PFSK-1 (cell line): ENCODE measurements around the gene MYOM3.

Experiments
- FOXP2 ChIP-seq: optimal IDR thresholded peaks from 2 replicates; pipeline ENCODE3; 2011; ENCODE audit warnings: borderline replicate concordance, control low read depth, inconsistent platforms; ENCODE audit not compliant: insufficient read depth; ENCODE audit errors: extremely low read length, extremely low read depth
- POLR2AphosphoS5 ChIP-seq: IDR thresholded peaks from 2 replicates; pipeline ENCODE4 v1.6.1; 2012; ENCODE audit warnings: low read depth, mild to moderate bottlenecking, control low read depth, low read length, moderate library complexity
- TF ChIP-seq, protein P1 (sequence below), 2 experiments: IDR thresholded peaks; 2 replicates each; pipeline versions ENCODE4 v1.6.1 to v1.8.0; 2011 to 2012; ENCODE audit warnings: low read depth in 2 of 2, low read length in 2 of 2, control low read depth in 1 of 2, inconsistent platforms in 1 of 2, mild to moderate bottlenecking in 1 of 2, moderate library complexity in 1 of 2; ENCODE audit not compliant: insufficient read depth in 1 of 2

DNA sequence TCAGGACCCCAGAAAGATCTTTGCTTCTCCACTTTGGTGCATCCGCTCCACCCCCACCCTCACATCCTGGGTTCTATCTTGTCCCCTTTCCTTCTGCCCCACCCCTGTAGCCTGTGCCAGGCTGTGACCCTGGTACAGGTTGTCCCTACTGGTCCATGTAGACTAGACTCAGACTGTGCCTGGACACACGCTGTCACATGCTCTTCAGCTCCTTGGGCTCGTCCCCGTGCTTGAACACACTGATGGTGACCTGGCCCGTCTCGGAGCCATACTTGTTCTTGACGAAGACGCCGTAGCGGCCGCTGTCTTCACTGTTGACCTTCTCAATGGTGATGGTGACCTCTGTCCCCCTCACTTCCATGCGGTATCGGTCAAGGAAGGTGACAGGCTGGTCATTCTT is 54.8 kb downstream of the MYOM3 start:
- TF ChIP-seq, protein P1, sequence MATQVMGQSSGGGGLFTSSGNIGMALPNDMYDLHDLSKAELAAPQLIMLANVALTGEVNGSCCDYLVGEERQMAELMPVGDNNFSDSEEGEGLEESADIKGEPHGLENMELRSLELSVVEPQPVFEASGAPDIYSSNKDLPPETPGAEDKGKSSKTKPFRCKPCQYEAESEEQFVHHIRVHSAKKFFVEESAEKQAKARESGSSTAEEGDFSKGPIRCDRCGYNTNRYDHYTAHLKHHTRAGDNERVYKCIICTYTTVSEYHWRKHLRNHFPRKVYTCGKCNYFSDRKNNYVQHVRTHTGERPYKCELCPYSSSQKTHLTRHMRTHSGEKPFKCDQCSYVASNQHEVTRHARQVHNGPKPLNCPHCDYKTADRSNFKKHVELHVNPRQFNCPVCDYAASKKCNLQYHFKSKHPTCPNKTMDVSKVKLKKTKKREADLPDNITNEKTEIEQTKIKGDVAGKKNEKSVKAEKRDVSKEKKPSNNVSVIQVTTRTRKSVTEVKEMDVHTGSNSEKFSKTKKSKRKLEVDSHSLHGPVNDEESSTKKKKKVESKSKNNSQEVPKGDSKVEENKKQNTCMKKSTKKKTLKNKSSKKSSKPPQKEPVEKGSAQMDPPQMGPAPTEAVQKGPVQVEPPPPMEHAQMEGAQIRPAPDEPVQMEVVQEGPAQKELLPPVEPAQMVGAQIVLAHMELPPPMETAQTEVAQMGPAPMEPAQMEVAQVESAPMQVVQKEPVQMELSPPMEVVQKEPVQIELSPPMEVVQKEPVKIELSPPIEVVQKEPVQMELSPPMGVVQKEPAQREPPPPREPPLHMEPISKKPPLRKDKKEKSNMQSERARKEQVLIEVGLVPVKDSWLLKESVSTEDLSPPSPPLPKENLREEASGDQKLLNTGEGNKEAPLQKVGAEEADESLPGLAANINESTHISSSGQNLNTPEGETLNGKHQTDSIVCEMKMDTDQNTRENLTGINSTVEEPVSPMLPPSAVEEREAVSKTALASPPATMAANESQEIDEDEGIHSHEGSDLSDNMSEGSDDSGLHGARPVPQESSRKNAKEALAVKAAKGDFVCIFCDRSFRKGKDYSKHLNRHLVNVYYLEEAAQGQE (IDR thresholded peaks at IDR 0.05; ENCODE audit: insufficient read depth in 1 of 2, low read depth in 2 of 2, low read length in 2 of 2), result no peak
- no peak for TF ChIP-seq FOXP2
- no peak for TF ChIP-seq POLR2AphosphoS5
